ENCODE measurements around the gene FBLN5.

DNA sequence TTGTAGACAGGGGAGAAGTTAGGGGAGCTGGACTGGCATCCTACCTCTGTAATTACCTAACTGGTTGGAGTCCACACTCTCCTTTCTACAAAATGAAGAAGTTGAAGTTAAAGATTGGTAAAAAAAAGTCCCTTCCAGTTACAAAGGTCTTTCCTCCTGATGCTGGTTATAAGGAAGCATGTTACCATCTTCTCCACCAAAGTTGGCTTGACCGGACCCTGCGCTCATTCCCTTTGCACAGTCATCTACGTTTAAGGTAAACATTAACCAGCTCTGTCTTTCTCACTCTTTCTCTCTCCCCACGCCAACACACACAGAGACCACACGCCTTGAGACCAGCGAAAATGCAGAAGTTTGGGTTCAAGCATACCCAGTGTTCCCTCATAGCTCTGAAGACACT is 11.9 kb downstream of the FBLN5 start:
- no peak for TF ChIP-seq ARNT (IDR thresholded peaks at IDR 0.05)
- no peak for TF ChIP-seq NFRKB (IDR thresholded peaks at IDR 0.05)
- no peak for TF ChIP-seq CTBP1 (IDR thresholded peaks at IDR 0.05; ENCODE audit: borderline replicate concordance)
- TF ChIP-seq HDGF (IDR thresholded peaks at IDR 0.05; ENCODE audit: borderline replicate concordance), result no peak
